ENCODE results near the gene PPP3R1. TPM values are rescaled to one million over a fixed set of nuclear protein-coding genes. Genes with fewer than 3 reads are reported as not detected.

PPP3R1 gene
- total RNA-seq, 2 donors from 2014 or later: 57.4 to 59.5 TPM

- 25% methylated on average over 3 of the region's 3 CpGs; no CpG with 5 or more reads in 1 of the 2 experiments for WGBS, 2 experiments (ENCODE audit: insufficient coverage in 1 of 2, insufficient read length in 1 of 2)
- TF ChIP-seq CTCF (conservative IDR thresholded peaks at IDR 0.05): peak; percentile 86
- Histone ChIP-seq H3K9me3 (ENCODE audit: control insufficient read depth, low read length) (no peaks in the 10 kb centered on the region), H3K4me3 (ENCODE audit: low read length) (no peak overlapping the region), H3K27me3 (ENCODE audit: control insufficient read depth, insufficient read depth, low read length, poor library complexity, severe bottlenecking) (no peaks in the 10 kb centered on the region), H3K36me3 (ENCODE audit: control insufficient read depth, insufficient read depth, low read length) (no peaks in the 10 kb centered on the region), H3K4me1 (ENCODE audit: control insufficient read depth, insufficient read depth, low read length) (peaks cover 5% of the 10 kb centered on the region), H3K9ac (ENCODE audit: extremely low read depth, low read length, poor library complexity, severe bottlenecking) (no peak overlapping the region), H3K27ac (ENCODE audit: low read depth, low read length) (no peak overlapping the region)
- H3K27me3 Mint-ChIP-seq (ENCODE audit: insufficient read depth): no peaks in the 10 kb centered on the region
- no peak overlapping the region for H3K4me3 Mint-ChIP-seq
- DNase-seq: peak; percentile 58
- no peak overlapping the region for H3K27ac Mint-ChIP-seq
- no peaks in the 10 kb centered on the region for H3K36me3 Mint-ChIP-seq (ENCODE audit: low read depth)
- no peaks in the 10 kb centered on the region for H3K9me3 Mint-ChIP-seq
- H3K4me1 Mint-ChIP-seq: peaks cover 6% of the 10 kb centered on the region
Measured at GRCh38 chr2:68292108-68292710, 39.9 kb upstream of the PPP3R1 start.

GRCh38 chr2:68291314-68291713, 39.0 kb upstream of the PPP3R1 start:
- H3K4me3 ChIP-seq (ENCODE audit: low read length): no peak overlapping the region
- Mint-ChIP-seq H3K27ac (no peak overlapping the region), H3K27me3 (ENCODE audit: insufficient read depth) (peaks cover 2% of the 10 kb centered on the region), H3K4me1 (peaks cover 6% of the 10 kb centered on the region), H3K9me3 (no peaks in the 10 kb centered on the region), H3K36me3 (ENCODE audit: low read depth) (no peaks in the 10 kb centered on the region), H3K4me3 (no peak overlapping the region)
- 86 to 88% methylated on average over 3 to 6 of the region's 6 CpGs for WGBS, 2 experiments (ENCODE audit: insufficient coverage in 1 of 2, insufficient read length in 1 of 2)
- no peak for DNase-seq
- H3K9ac ChIP-seq (ENCODE audit: extremely low read depth, low read length, poor library complexity, severe bottlenecking): no peak overlapping the region
- H3K4me1 ChIP-seq (ENCODE audit: control insufficient read depth, insufficient read depth, low read length): peaks cover 5% of the 10 kb centered on the region
- no peak for TF ChIP-seq CTCF (conservative IDR thresholded peaks at IDR 0.05)
- no peak overlapping the region for H3K27ac ChIP-seq (ENCODE audit: low read depth, low read length)
- H3K36me3 ChIP-seq (ENCODE audit: control insufficient read depth, insufficient read depth, low read length): no peaks in the 10 kb centered on the region
- no peaks in the 10 kb centered on the region for H3K9me3 ChIP-seq (ENCODE audit: control insufficient read depth, low read length)
- H3K27me3 ChIP-seq (ENCODE audit: control insufficient read depth, insufficient read depth, low read length, poor library complexity, severe bottlenecking): no peaks in the 10 kb centered on the region

GRCh38 chr2:68290901-68291300, 38.6 kb upstream of the PPP3R1 start:
- Histone ChIP-seq H3K4me3 (ENCODE audit: low read length) (no peak overlapping the region), H3K27ac (ENCODE audit: low read depth, low read length) (no peak overlapping the region), H3K36me3 (ENCODE audit: control insufficient read depth, insufficient read depth, low read length) (no peaks in the 10 kb centered on the region), H3K9ac (ENCODE audit: extremely low read depth, low read length, poor library complexity, severe bottlenecking) (no peak overlapping the region), H3K4me1 (ENCODE audit: control insufficient read depth, insufficient read depth, low read length) (peaks cover 5% of the 10 kb centered on the region), H3K27me3 (ENCODE audit: control insufficient read depth, insufficient read depth, low read length, poor library complexity, severe bottlenecking) (no peaks in the 10 kb centered on the region), H3K9me3 (ENCODE audit: control insufficient read depth, low read length) (no peaks in the 10 kb centered on the region)
- no peak for TF ChIP-seq CTCF (conservative IDR thresholded peaks at IDR 0.05)
- no peak for DNase-seq
- Mint-ChIP-seq H3K27me3 (ENCODE audit: insufficient read depth) (peaks cover 2% of the 10 kb centered on the region), H3K9me3 (no peaks in the 10 kb centered on the region), H3K36me3 (ENCODE audit: low read depth) (no peaks in the 10 kb centered on the region), H3K27ac (no peak overlapping the region), H3K4me3 (no peak overlapping the region), H3K4me1 (peaks cover 6% of the 10 kb centered on the region)
- 83 to 100% methylated on average over 2 to 5 of the region's 5 CpGs for WGBS, 2 experiments (ENCODE audit: insufficient coverage in 1 of 2, insufficient read length in 1 of 2)
